ENCODE data around the gene PPP6R3. TPM values are rescaled to one million over a fixed set of nuclear protein-coding genes. Genes with fewer than 3 reads are reported as not detected.

PPP6R3 gene
- total and polyA plus RNA-seq, 2 of the 13 experiments (the other 11 are each of a cell fraction or from before 2014, with no cell fraction given) = 41.2 to 83.4 TPM

GRCh38 chr11:68447015-68447801 is 13.3 kb upstream of the PPP6R3 start (continued):
- TF ChIP-seq SRSF9 (IDR thresholded peaks at IDR 0.05; ENCODE audit: borderline replicate concordance, insufficient read depth, low read depth, low read length, poor library complexity, severe bottlenecking) (no peak), ZNF382 (CRISPR knock-in tag; IDR thresholded peaks at IDR 0.05; ENCODE audit: borderline replicate concordance) (no peak), CHD2 (IDR thresholded peaks at IDR 0.05; ENCODE audit: low read depth, low read length) (no peak), TBL1XR1 (IDR thresholded peaks at IDR 0.05; ENCODE audit: borderline replicate concordance, low read length, partially characterized antibody) (no peak), ZSCAN22 (CRISPR knock-in tag; IDR thresholded peaks at IDR 0.05) (no peak), ZBTB4 (CRISPR knock-in tag; IDR thresholded peaks at IDR 0.05; ENCODE audit: borderline replicate concordance) (0 out of 2 replicates have a peak, but pooled peaks have one; percentile 64), FOXC1 (CRISPR knock-in tag; IDR thresholded peaks at IDR 0.05; ENCODE audit: borderline replicate concordance) (no peak), ZNF788 (CRISPR knock-in tag; IDR thresholded peaks at IDR 0.05; ENCODE audit: borderline replicate concordance) (peak; percentile 56; the same call in 1 of the 2 replicates), ZFY (CRISPR knock-in tag; IDR thresholded peaks at IDR 0.05) (peak; percentile 36; the same call in 1 of the 2 replicates), BRF2 (CRISPR knock-in tag; IDR thresholded peaks at IDR 0.05) (no peak), MAZ (IDR thresholded peaks at IDR 0.05; ENCODE audit: borderline replicate concordance, low read depth, low read length) (no peak), MAZ (CRISPR knock-in tag; IDR thresholded peaks at IDR 0.05; ENCODE audit: low read depth) (0 out of 2 replicates have a peak, but pooled peaks have one; percentile 41), ZNF747 (CRISPR knock-in tag; IDR thresholded peaks at IDR 0.05; ENCODE audit: borderline replicate concordance) (peak; percentile 62; the same call in 1 of the 2 replicates), PCBP1 (IDR thresholded peaks at IDR 0.05; ENCODE audit: borderline replicate concordance, low read depth, low read length) (0 out of 2 replicates have a peak, but pooled peaks have one; percentile 71), HHEX (CRISPR knock-in tag; IDR thresholded peaks at IDR 0.05) (no peak), SMC3 (IDR thresholded peaks at IDR 0.05; ENCODE audit: low read length) (peak; percentile 22; the same call in 1 of the 2 replicates), ZNF644 (CRISPR knock-in tag; IDR thresholded peaks at IDR 0.05; ENCODE audit: low read depth) (no peak), PITX1 (CRISPR knock-in tag; IDR thresholded peaks at IDR 0.05) (peak; percentile 47; the same call in 1 of the 2 replicates), KLF12 (CRISPR knock-in tag; IDR thresholded peaks at IDR 0.05; ENCODE audit: borderline replicate concordance) (no peak), ZFP91 (CRISPR knock-in tag; IDR thresholded peaks at IDR 0.05; ENCODE audit: borderline replicate concordance) (peak; percentile 65; the same call in 1 of the 2 replicates)
